IMR-90 (cell line): ENCODE measurements around the gene PRKAR2A.

Experiments
- CEBPB ChIP-seq: IDR thresholded peaks from 2 replicates; pipeline ENCODE4 v1.6.1; 2012; ENCODE audit warnings: low read depth, low read length, improper control_type of control experiment
- CHD1 ChIP-seq: IDR thresholded peaks from 2 replicates; pipeline ENCODE4 v1.6.1; 2012; ENCODE audit warnings: low read depth, low read length, improper control_type of control experiment
- CTCF ChIP-seq: conservative IDR thresholded peaks from 2 replicates; pipeline ENCODE4 v1.5.1; 2012; ENCODE audit warnings: mild to moderate bottlenecking, low read depth, low read length, improper control_type of control experiment
- FOS ChIP-seq: fragments of 150-350 bp; IDR thresholded peaks from 2 replicates; pipeline ENCODE4 v1.6.1; 2016; ENCODE audit warnings: low read depth, low read length
- MAFK ChIP-seq: IDR thresholded peaks from 2 replicates; pipeline ENCODE4 v1.6.1; 2012; ENCODE audit warnings: low read depth, low read length, improper control_type of control experiment
- MAZ ChIP-seq: IDR thresholded peaks from 2 replicates; pipeline ENCODE4 v1.6.1; 2012; ENCODE audit warnings: low read depth, mild to moderate bottlenecking, low read length, improper control_type of control experiment, moderate library complexity, borderline replicate concordance
- POLR2A ChIP-seq: IDR thresholded peaks from 2 replicates; pipeline ENCODE4 v1.6.1; 2012; ENCODE audit warnings: mild to moderate bottlenecking, low read depth, low read length
- RAD21 ChIP-seq: IDR thresholded peaks from 2 replicates; pipeline ENCODE4 v1.6.1; 2012; ENCODE audit warnings: low read length, improper control_type of control experiment
- RCOR1 ChIP-seq: IDR thresholded peaks from 2 replicates; pipeline ENCODE4 v1.6.1; 2012; ENCODE audit warnings: mild to moderate bottlenecking, low read length, improper control_type of control experiment; ENCODE audit not compliant: insufficient replicate concordance
- RFX5 ChIP-seq: IDR thresholded peaks from 2 replicates; pipeline ENCODE4 v1.8.0; 2012; ENCODE audit warnings: low read depth, mild to moderate bottlenecking, low read length, moderate library complexity
- USF2 ChIP-seq: fragments of 150-350 bp; IDR thresholded peaks from 2 replicates; pipeline ENCODE4 v1.6.1; 2017; ENCODE audit warnings: mild to moderate bottlenecking, antibody characterized with exemption, low read length, low read depth
- TF ChIP-seq, protein P1 (sequence below): fragments of 150-350 bp; IDR thresholded peaks from 2 replicates; pipeline ENCODE4 v1.6.1; 2016; ENCODE audit warnings: low read depth, mild to moderate bottlenecking, low read length, moderate library complexity, borderline replicate concordance

- TF ChIP-seq CTCF, result no peak
- TF ChIP-seq CHD1, result no peak
- no peak for TF ChIP-seq POLR2A
- TF ChIP-seq RAD21, result no peak
- no peak for TF ChIP-seq USF2
- TF ChIP-seq RCOR1, result no peak
- TF ChIP-seq MAZ, result no peak
- TF ChIP-seq RFX5, result no peak
- TF ChIP-seq MAFK, result no peak
- no peak for TF ChIP-seq CEBPB
- no peak for TF ChIP-seq FOS
- TF ChIP-seq, protein P1, sequence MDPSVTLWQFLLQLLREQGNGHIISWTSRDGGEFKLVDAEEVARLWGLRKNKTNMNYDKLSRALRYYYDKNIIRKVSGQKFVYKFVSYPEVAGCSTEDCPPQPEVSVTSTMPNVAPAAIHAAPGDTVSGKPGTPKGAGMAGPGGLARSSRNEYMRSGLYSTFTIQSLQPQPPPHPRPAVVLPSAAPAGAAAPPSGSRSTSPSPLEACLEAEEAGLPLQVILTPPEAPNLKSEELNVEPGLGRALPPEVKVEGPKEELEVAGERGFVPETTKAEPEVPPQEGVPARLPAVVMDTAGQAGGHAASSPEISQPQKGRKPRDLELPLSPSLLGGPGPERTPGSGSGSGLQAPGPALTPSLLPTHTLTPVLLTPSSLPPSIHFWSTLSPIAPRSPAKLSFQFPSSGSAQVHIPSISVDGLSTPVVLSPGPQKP, result no peak
Observed at GRCh38 chr3:48743773-48744172, 103.9 kb downstream of the PRKAR2A start.
